Activated CD8-positive, alpha-beta memory T cell treated with anti-CD3 and anti-CD28 coated beads for 36 hours (primary cell): ENCODE measurements around the gene DISP2. TPM values are rescaled to one million over a fixed set of nuclear protein-coding genes. Genes with fewer than 3 reads are reported as not detected.

Experiments used
- CTCF ChIA-PET: fragments of 350-600 bp; sonication (Branson Sonifier 250); formaldehyde crosslinking; loops from one replicate; lab custom pipeline; 2021; ENCODE audit warnings: antibody characterized with exemption; lab: Charles Lee
- POLR2A ChIA-PET: fragments of 350-600 bp; sonication (Branson Sonifier 250); formaldehyde crosslinking; loops from one replicate; lab custom pipeline; 2021; ENCODE audit warnings: antibody characterized with exemption; lab: Charles Lee
- total RNA-seq, 2 experiments: library from RNA; stranded (reverse); gene quantifications; one replicate each; pipeline ENCODE4 v1.2.3, GENCODE V29; 2021

Gene DISP2
- under 1 TPM; 0.15 to 0.36 TPM for total RNA-seq

GRCh38 chr15:40357723-40358470 is at the start of gene DISP2:
DISP2 (plus strand) TSS chr15:40358219; CDS start chr15:40358322, 103 bp downstream.
- CTCF ChIA-PET = interaction anchor here (0.6 to 4.2 kb wide), 5 partner anchors 10 to 75 kb away, joined by 3 to 21 read pairs (median 4); no protein-coding TSS in a partner anchor
- POLR2A ChIA-PET = interaction anchor here (0.5 to 0.6 kb wide), 2 partner anchors 23 to 46 kb away, joined by 3 to 4 read pairs; no protein-coding TSS in a partner anchor

- CTCF ChIA-PET = interaction anchor here (0.8 to 7.9 kb wide), 12 partner anchors 8 to 231 kb away, joined by 3 to 102 read pairs (median 4); partner anchors contain the start of gene INAFM2
- POLR2A ChIA-PET = interaction anchor here (1.6 to 2.0 kb wide), 2 partner anchors 26 to 30 kb away, joined by 6 to 7 read pairs; partner anchors contain the start of gene ANKRD63
Observed at GRCh38 chr15:40309344-40309862, 48.6 kb upstream of the DISP2 start.

GRCh38 chr15:40310001-40310959 is 47.7 kb upstream of the DISP2 start:
- ChIA-PET POLR2A (interaction anchor here (1.6 to 2.0 kb wide), 2 partner anchors 27 to 31 kb away, joined by 6 to 7 read pairs; partner anchors contain the start of gene ANKRD63), CTCF (interaction anchor here (0.7 to 7.9 kb wide), 12 partner anchors 11 to 478 kb away, joined by 3 to 102 read pairs (median 5); partner anchors contain the start of genes ANKRD63 and INAFM2)

- ChIA-PET CTCF (interaction anchor here (0.7 to 7.9 kb wide), 9 partner anchors 10 to 478 kb away, joined by 3 to 102 read pairs (median 5); partner anchors contain the start of genes ANKRD63 and INAFM2), POLR2A (no interaction called here)
Observed at GRCh38 chr15:40310993-40311392, 47.0 kb upstream of the DISP2 start.

GRCh38 chr15:40312370-40313158 is 45.5 kb upstream of the DISP2 start:
- ChIA-PET POLR2A (no interaction called here), CTCF (interaction anchor here (1.4 to 7.9 kb wide), 5 partner anchors 9 to 39 kb away, joined by 6 to 102 read pairs (median 59); partner anchors contain the start of gene INAFM2)

GRCh38 chr15:40313531-40314398 is 44.3 kb upstream of the DISP2 start:
- POLR2A ChIA-PET = no interaction called here
- CTCF ChIA-PET = interaction anchor here (0.6 to 7.9 kb wide), 5 partner anchors 7 to 247 kb away, joined by 3 to 102 read pairs (median 10); partner anchors contain the start of gene INAFM2

- ChIA-PET POLR2A (no interaction called here), CTCF (interaction anchor here (1.6 to 9.5 kb wide), 3 partner anchors 23 to 40 kb away, joined by 5 to 95 read pairs (median 10); partner anchors contain the start of gene CCDC9B)
Observed at GRCh38 chr15:40314723-40315276, 43.2 kb upstream of the DISP2 start.

GRCh38 chr15:40316931-40317330 is 41.1 kb upstream of the DISP2 start:
- CTCF ChIA-PET = interaction anchor here (0.6 to 9.5 kb wide), 4 partner anchors 21 to 51 kb away, joined by 3 to 95 read pairs (median 3); partner anchors contain the start of gene CCDC9B
- POLR2A ChIA-PET = interaction anchor here (0.6 kb wide), 1 partner anchor 91 kb away, joined by 3 read pairs; no protein-coding TSS in a partner anchor

GRCh38 chr15:40317580-40317979 is 40.4 kb upstream of the DISP2 start:
- POLR2A ChIA-PET = interaction anchor here (0.6 kb wide), 1 partner anchor 92 kb away, joined by 3 read pairs; no protein-coding TSS in a partner anchor
- CTCF ChIA-PET = interaction anchor here (1.2 to 9.5 kb wide), 5 partner anchors 9 to 50 kb away, joined by 3 to 95 read pairs (median 3); partner anchors contain the start of gene CCDC9B

- ChIA-PET CTCF (interaction anchor here (0.8 to 9.5 kb wide), 7 partner anchors 10 to 103 kb away, joined by 3 to 95 read pairs (median 5); partner anchors contain the start of genes ANKRD63, CCDC9B and PLCB2), POLR2A (interaction anchor here (1.0 kb wide), 1 partner anchor 12 kb away, joined by 3 read pairs; no protein-coding TSS in a partner anchor)
Observed at GRCh38 chr15:40320409-40320808, 37.6 kb upstream of the DISP2 start.

GRCh38 chr15:40320931-40321371 is 37.1 kb upstream of the DISP2 start:
- ChIA-PET CTCF (interaction anchor here (0.7 to 9.5 kb wide), 8 partner anchors 11 to 767 kb away, joined by 3 to 95 read pairs (median 4); partner anchors contain the start of genes CCDC9B and PLCB2), POLR2A (interaction anchor here (0.7 to 1.0 kb wide), 2 partner anchors 13 to 90 kb away, joined by 3 to 4 read pairs; no protein-coding TSS in a partner anchor)

- ChIA-PET CTCF (interaction anchor here (1.0 to 9.5 kb wide), 12 partner anchors 12 to 270 kb away, joined by 3 to 95 read pairs (median 4); partner anchors contain the start of genes CCDC9B and PLCB2), POLR2A (interaction anchor here (1.0 to 1.8 kb wide), 4 partner anchors 10 to 83 kb away, joined by 3 to 8 read pairs (median 6); partner anchors contain the start of genes IVD and PLCB2)
Observed at GRCh38 chr15:40322531-40323238, 35.3 kb upstream of the DISP2 start.

GRCh38 chr15:40323239-40323952 is 34.6 kb upstream of the DISP2 start, which contains the start of gene INAFM2:
INAFM2 (plus strand) TSS chr15:40323692; CDS start chr15:40324056, 364 bp downstream.
- ChIA-PET POLR2A (interaction anchor here (1.0 to 1.8 kb wide), 4 partner anchors 9 to 82 kb away, joined by 3 to 8 read pairs (median 6); partner anchors contain the start of genes IVD and PLCB2), CTCF (interaction anchor here (1.0 to 9.5 kb wide), 9 partner anchors 13 to 271 kb away, joined by 3 to 95 read pairs (median 3); partner anchors contain the start of genes CCDC9B and PLCB2)
